HG02678 (cell line): ENCODE results near the gene KREMEN1.
"Not testable (repeated sequence)": the region's sequence is repeated elsewhere in the genome, so short reads cannot be mapped to it uniquely, and the experiment has no call there.

Experiments
- ATAC-seq: cut with Tn5 transposase; IDR thresholded peaks from one replicate; pipeline ENCODE4 v1.9.1; 2021; ENCODE audit warnings: mild to moderate bottlenecking, moderate library complexity; ENCODE audit not compliant: unreplicated experiment

The KREMEN1 gene

GRCh38 chr22:29078036-29078868 lies 5.4 kb downstream of the KREMEN1 start:
- ATAC-seq, result no peak

GRCh38 chr22:29078869-29079207 lies 6.0 kb downstream of the KREMEN1 start:
- no peak for ATAC-seq

GRCh38 chr22:29079218-29079901 lies 6.5 kb downstream of the KREMEN1 start:
- ATAC-seq, result no peak

GRCh38 chr22:29080106-29080975 lies 7.5 kb downstream of the KREMEN1 start:
- ATAC-seq, result no peak

- ATAC-seq, result no peak
Measured at GRCh38 chr22:29081517-29082236, 8.8 kb downstream of the KREMEN1 start.

GRCh38 chr22:29082826-29083545 lies 10.2 kb downstream of the KREMEN1 start:
- no peak for ATAC-seq

- not testable (repeated sequence) for ATAC-seq
Measured at GRCh38 chr22:29083576-29083932, 10.7 kb downstream of the KREMEN1 start.

GRCh38 chr22:29083933-29084591 lies 11.2 kb downstream of the KREMEN1 start:
- no peak for ATAC-seq

GRCh38 chr22:29087012-29087411 lies 14.2 kb downstream of the KREMEN1 start:
- ATAC-seq, result no peak

- no peak for ATAC-seq
Measured at GRCh38 chr22:29088809-29089208, 16.0 kb downstream of the KREMEN1 start.

GRCh38 chr22:29089507-29089906 lies 16.7 kb downstream of the KREMEN1 start:
- ATAC-seq, result no peak

GRCh38 chr22:29090039-29090438 lies 17.2 kb downstream of the KREMEN1 start:
- no peak for ATAC-seq

GRCh38 chr22:29092243-29092642 lies 19.4 kb downstream of the KREMEN1 start:
- no peak for ATAC-seq

GRCh38 chr22:29093030-29093429 lies 20.2 kb downstream of the KREMEN1 start:
- ATAC-seq, result no peak

GRCh38 chr22:29093501-29094300 lies 20.9 kb downstream of the KREMEN1 start:
- ATAC-seq, result no peak

GRCh38 chr22:29095459-29095858 lies 22.6 kb downstream of the KREMEN1 start:
- ATAC-seq, result no peak

- no peak for ATAC-seq
Measured at GRCh38 chr22:29096736-29097669, 24.2 kb downstream of the KREMEN1 start.

- no peak for ATAC-seq
Measured at GRCh38 chr22:29098296-29098695, 25.5 kb downstream of the KREMEN1 start.
